GM12878 (cell line): ENCODE results near the gene CLEC16A. TPM values are rescaled to one million over a fixed set of nuclear protein-coding genes. Genes with fewer than 3 reads are reported as not detected.

ENCODE experiments used
- ATF3 ChIP-seq: IDR thresholded peaks from 2 replicates; pipeline ENCODE4 v1.6.1; 2011; ENCODE audit warnings: low read depth, mild to moderate bottlenecking, low read length, moderate library complexity, borderline replicate concordance; ENCODE audit errors: extremely low read depth
- ATF7 ChIP-seq: fragments of 450-650 bp; IDR thresholded peaks from 2 replicates; pipeline ENCODE4 v1.6.1; 2016; ENCODE audit warnings: low read depth, mild to moderate bottlenecking
- CEBPB ChIP-seq, 2 experiments: fragments of 150-350 bp in 1 of 2; IDR thresholded peaks; 2 replicates each; pipeline ENCODE4 v1.6.1; 2012 to 2014; ENCODE audit warnings: low read depth in 2 of 2, low read length in 2 of 2, borderline replicate concordance in 1 of 2, inconsistent platforms in 1 of 2
- CHD4 ChIP-seq: fragments of 200-600 bp; sonication (generic); IDR thresholded peaks from 2 replicates; pipeline ENCODE4 v1.6.1; 2016; ENCODE audit warnings: mild to moderate bottlenecking
- DPF2 ChIP-seq: fragments of 450-650 bp; IDR thresholded peaks from 2 replicates; pipeline ENCODE4 v1.6.1; 2017; ENCODE audit warnings: mild to moderate bottlenecking
- E4F1 ChIP-seq: fragments of 450-650 bp; IDR thresholded peaks from 2 replicates; pipeline ENCODE4 v1.6.1; 2018; ENCODE audit warnings: borderline replicate concordance, mild to moderate bottlenecking; ENCODE audit not compliant: partially characterized antibody
- EZH2 ChIP-seq: IDR thresholded peaks from 2 replicates; pipeline ENCODE4 v1.6.1; 2012; ENCODE audit warnings: low read depth, mild to moderate bottlenecking, control low read depth, inconsistent platforms, low read length, borderline replicate concordance; ENCODE audit not compliant: control insufficient read depth
- GATAD2B ChIP-seq: fragments of 450-650 bp; conservative IDR thresholded peaks from 2 replicates; pipeline ENCODE4 v1.6.1; 2017; ENCODE audit warnings: low read depth, mild to moderate bottlenecking, moderate library complexity
- HCFC1 ChIP-seq: fragments of 150-350 bp; IDR thresholded peaks from 2 replicates; pipeline ENCODE4 v1.6.1; 2014; ENCODE audit warnings: low read length
- LARP7 ChIP-seq: fragments of 450-650 bp; IDR thresholded peaks from 2 replicates; pipeline ENCODE4 v1.6.1; 2017; ENCODE audit warnings: mild to moderate bottlenecking
- NR2C2 ChIP-seq: IDR thresholded peaks from 2 replicates; pipeline ENCODE4 v1.6.1; 2011; ENCODE audit warnings: borderline replicate concordance, low read depth; ENCODE audit not compliant: control insufficient read depth, insufficient read length
- NRF1 ChIP-seq: conservative IDR thresholded peaks from 2 replicates; pipeline ENCODE4 v1.6.1; 2011; ENCODE audit warnings: mild to moderate bottlenecking, low read depth, low read length, improper control_type of control experiment
- POLR2AphosphoS5 ChIP-seq: IDR thresholded peaks from 2 replicates; pipeline ENCODE4 v1.6.1; 2011; ENCODE audit warnings: mild to moderate bottlenecking, low read length, inconsistent platforms
- RAD21 ChIP-seq: IDR thresholded peaks from 2 replicates; pipeline ENCODE4 v1.6.1; 2011; ENCODE audit warnings: mild to moderate bottlenecking, low read depth, low read length, moderate library complexity; ENCODE audit not compliant: insufficient read depth
- RAD51 ChIP-seq: fragments of 450-650 bp; IDR thresholded peaks from 2 replicates; pipeline ENCODE4 v1.6.1; 2016; ENCODE audit warnings: moderate library complexity, mild to moderate bottlenecking, inconsistent platforms
- RUNX3 ChIP-seq: IDR thresholded peaks from 2 replicates; pipeline ENCODE4 v1.6.1; 2012; ENCODE audit warnings: low read length, inconsistent platforms
- SIN3A ChIP-seq: IDR thresholded peaks from 2 replicates; pipeline ENCODE4 v1.6.1; 2012; ENCODE audit warnings: low read depth, low read length, improper control_type of control experiment
- SPI1 ChIP-seq: IDR thresholded peaks from 2 replicates; pipeline ENCODE4 v1.6.1; 2011; ENCODE audit warnings: low read depth, mild to moderate bottlenecking, low read length, moderate library complexity, borderline replicate concordance; ENCODE audit not compliant: insufficient read depth
- SREBF1 ChIP-seq: IDR thresholded peaks from 2 replicates; pipeline ENCODE4 v1.6.1; 2012; ENCODE audit warnings: mild to moderate bottlenecking, low read length
- STAT1 ChIP-seq: fragments of 450-650 bp; conservative IDR thresholded peaks from 2 replicates; pipeline ENCODE4 v1.6.1; 2014; ENCODE audit warnings: antibody characterized with exemption, mild to moderate bottlenecking
- TAF1 ChIP-seq: IDR thresholded peaks from 2 replicates; pipeline ENCODE4 v1.6.1; 2011; ENCODE audit warnings: mild to moderate bottlenecking, low read depth, low read length, borderline replicate concordance
- TARDBP ChIP-seq: IDR thresholded peaks from 2 replicates; pipeline ENCODE4 v1.6.1; 2016; ENCODE audit warnings: borderline replicate concordance
- ZBED1 ChIP-seq: IDR thresholded peaks from 2 replicates; pipeline ENCODE4 v1.6.1; 2016; ENCODE audit warnings: borderline replicate concordance
- ZNF274 ChIP-seq: IDR thresholded peaks from one replicate; pipeline ENCODE4 v1.8.0; 2011; ENCODE audit not compliant: insufficient read length, insufficient read depth
- ZNF687 ChIP-seq: fragments of 450-650 bp; IDR thresholded peaks from 2 replicates; pipeline ENCODE4 v1.6.1; 2017; ENCODE audit warnings: mild to moderate bottlenecking, moderate library complexity
- polyA plus RNA-seq, 11 experiments: library from polyadenylated mRNA; depleted of rRNA in 4 of 11; unstranded in 6 of 11; stranded (reverse) in 5 of 11; fragments of >200 nt; fragmentation: Nextera tagmentation in 4 of 11; fragmentation: Illumina TruSeq in 1 of 11; extraction: Ambion mirVana in 4 of 11; extraction: Trizol in 1 of 11; gene quantifications; 1 replicate in 1 of 11; 2 replicates in 10 of 11; pipeline versions ENCODE4 v1.2.1 to v1.2.3, GENCODE V29; 2011 to 2016; ENCODE audit warnings: inconsistent platforms in 2 of 11, missing spikeins in 2 of 11, low read depth in 1 of 11
- total RNA-seq, 4 experiments: library from RNA; depleted of rRNA in 3 of 4; stranded (reverse); fragments of >200 nt in 3 of 4; fragmentation: Illumina TruSeq in 1 of 4; extraction: Trizol in 1 of 4; gene quantifications; 2 replicates each; pipeline versions ENCODE4 v1.2.1 to v1.2.3, GENCODE V29; 2013 to 2021

The CLEC16A gene
- total and polyA plus RNA-seq, 10 of the 15 experiments (the other 5 are each of a cell fraction or from before 2014, with no cell fraction given), result 1.5 to 28.8 (median 19.2) TPM

GRCh38 chr16:10944249-10945064, at the start of gene CLEC16A (continued):
- TF ChIP-seq CEBPB (IDR thresholded peaks at IDR 0.05; ENCODE audit: borderline replicate concordance in 1 of 2, low read depth in 2 of 2, low read length in 2 of 2) (no peak), TARDBP (peak; percentile 98), LARP7 (peak; percentile 98), NRF1 (no peak), RAD21 (no peak), ATF3 (peak; percentile 97), NR2C2 (no peak), E4F1 (peak; percentile 100), SIN3A (peak; percentile 87; the same call in 1 of the 2 replicates), STAT1 (peak; percentile 61; the same call in 1 of the 2 replicates), SPI1 (no peak), TAF1 (peak; percentile 77), HCFC1 (peak; percentile 100), EZH2 (no peak), CHD4 (no peak), ZNF687 (peak; percentile 47; the same call in 1 of the 2 replicates), POLR2AphosphoS5 (peak; percentile 71), ZBED1 (no peak), RUNX3 (peak; percentile 96), RAD51 (no peak), ATF7 (no peak), DPF2 (peak; percentile 63; the same call in 1 of the 2 replicates), SREBF1 (peak; percentile 84), ZNF274 (no peak), GATAD2B (peak; percentile 76)
